ENCODE data around the gene FSTL4. TPM values are rescaled to one million over a fixed set of nuclear protein-coding genes. Genes with fewer than 3 reads are reported as not detected.

The FSTL4 gene
- total and polyA plus RNA-seq, 9 donors, result 0.07 to 0.22 (median 0.15) TPM; not detected in 4

DNA sequence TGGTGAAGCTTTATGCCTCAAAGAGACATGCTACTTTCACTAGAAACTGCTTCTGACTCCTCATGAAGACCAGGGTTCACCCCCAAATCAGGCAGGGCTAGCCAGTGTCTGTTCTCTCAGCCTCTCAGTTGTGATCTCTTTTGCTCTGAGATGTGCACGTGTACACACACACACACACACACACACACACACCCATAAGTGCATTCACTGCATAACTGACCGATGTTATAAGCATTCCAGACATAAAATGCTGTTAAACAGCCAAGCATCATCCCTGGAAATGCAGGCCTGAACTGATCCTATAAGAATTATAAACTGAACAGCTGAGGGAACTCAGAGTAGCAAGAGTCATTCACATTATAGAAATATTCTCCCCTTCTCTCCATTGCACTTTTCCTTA lies 85.0 kb downstream of the FSTL4 start:
- no peaks in the 10 kb centered on the region for H3K9me3 ChIP-seq
- H3K4me3 ChIP-seq, result no peak overlapping the region
- intact Hi-C loops (cut with DNase I), result no loop called here
- no peaks in the 10 kb centered on the region for H3K4me1 ChIP-seq (ENCODE audit: insufficient read depth)
- no peak for DNase-seq
- no peaks in the 10 kb centered on the region for H3K36me3 ChIP-seq
- 19 to 30% (median 21%) methylated on average over 2 of the region's 2 CpGs for WGBS, 3 donors
- no peaks in the 10 kb centered on the region for H3K27me3 ChIP-seq
- no peak for TF ChIP-seq EP300 (IDR thresholded peaks at IDR 0.05)
- TF ChIP-seq POLR2A (IDR thresholded peaks at IDR 0.05), result no peak
- TF ChIP-seq, protein P1, sequence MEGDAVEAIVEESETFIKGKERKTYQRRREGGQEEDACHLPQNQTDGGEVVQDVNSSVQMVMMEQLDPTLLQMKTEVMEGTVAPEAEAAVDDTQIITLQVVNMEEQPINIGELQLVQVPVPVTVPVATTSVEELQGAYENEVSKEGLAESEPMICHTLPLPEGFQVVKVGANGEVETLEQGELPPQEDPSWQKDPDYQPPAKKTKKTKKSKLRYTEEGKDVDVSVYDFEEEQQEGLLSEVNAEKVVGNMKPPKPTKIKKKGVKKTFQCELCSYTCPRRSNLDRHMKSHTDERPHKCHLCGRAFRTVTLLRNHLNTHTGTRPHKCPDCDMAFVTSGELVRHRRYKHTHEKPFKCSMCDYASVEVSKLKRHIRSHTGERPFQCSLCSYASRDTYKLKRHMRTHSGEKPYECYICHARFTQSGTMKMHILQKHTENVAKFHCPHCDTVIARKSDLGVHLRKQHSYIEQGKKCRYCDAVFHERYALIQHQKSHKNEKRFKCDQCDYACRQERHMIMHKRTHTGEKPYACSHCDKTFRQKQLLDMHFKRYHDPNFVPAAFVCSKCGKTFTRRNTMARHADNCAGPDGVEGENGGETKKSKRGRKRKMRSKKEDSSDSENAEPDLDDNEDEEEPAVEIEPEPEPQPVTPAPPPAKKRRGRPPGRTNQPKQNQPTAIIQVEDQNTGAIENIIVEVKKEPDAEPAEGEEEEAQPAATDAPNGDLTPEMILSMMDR (IDR thresholded peaks at IDR 0.05), result no peak
- H3K27ac ChIP-seq, result no peak overlapping the region

DNA sequence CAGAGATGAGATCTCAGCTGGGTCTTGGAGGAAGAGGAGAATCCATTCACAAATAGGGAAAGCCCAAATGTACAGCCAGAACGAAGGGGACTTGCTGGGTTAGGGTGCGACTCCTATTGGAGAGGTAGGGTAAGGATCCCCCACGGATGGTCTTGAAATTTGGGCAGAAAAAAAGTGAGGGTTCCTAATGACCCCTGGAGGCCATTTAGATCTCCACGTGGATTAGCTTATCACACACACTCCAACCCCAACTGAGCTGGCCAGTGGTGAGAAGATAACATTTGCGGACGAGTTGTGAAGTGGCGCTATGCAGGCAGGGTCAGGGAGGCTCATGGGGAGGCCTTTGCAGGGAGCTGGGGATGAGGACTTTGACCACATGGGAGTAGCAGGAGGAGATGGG lies 86.0 kb downstream of the FSTL4 start:
- 81 to 96% (median 88%) methylated on average over 7 of the region's 7 CpGs for WGBS, 3 donors
- Histone ChIP-seq H3K27me3 (no peaks in the 10 kb centered on the region), H3K36me3 (no peaks in the 10 kb centered on the region), H3K27ac (no peak overlapping the region), H3K4me3 (no peak overlapping the region), H3K4me1 (ENCODE audit: insufficient read depth) (no peaks in the 10 kb centered on the region), H3K9me3 (no peaks in the 10 kb centered on the region)
- DNase-seq, result no peak
- intact Hi-C loops (cut with DNase I), result no loop called here
- TF ChIP-seq POLR2A (IDR thresholded peaks at IDR 0.05) (no peak), EP300 (IDR thresholded peaks at IDR 0.05) (no peak)
- TF ChIP-seq, protein P1 (IDR thresholded peaks at IDR 0.05), result no peak

DNA sequence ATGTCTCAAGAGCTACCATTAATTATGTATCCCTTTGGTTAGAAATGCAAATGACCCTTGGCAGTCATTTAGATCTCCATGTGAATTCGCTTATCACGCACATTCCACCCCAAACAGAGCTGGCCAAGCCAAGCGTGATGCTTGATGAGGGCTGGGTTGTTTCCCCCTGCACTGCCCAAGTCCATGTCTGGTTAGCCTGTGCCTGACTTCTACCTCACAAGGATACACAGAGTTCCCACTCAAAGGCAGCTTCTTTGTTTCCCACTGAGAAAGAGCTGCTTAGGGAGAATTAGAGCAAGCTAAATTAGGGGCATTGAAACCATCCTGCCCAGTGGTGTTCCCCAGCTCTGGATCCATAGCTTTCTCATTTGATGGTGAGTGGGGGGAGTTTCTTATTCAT lies 87.2 kb downstream of the FSTL4 start:
- 68 to 79% (median 73%) methylated on average over 3 of the region's 3 CpGs for WGBS, 3 donors
- Histone ChIP-seq H3K4me3 (no peak overlapping the region), H3K9me3 (no peaks in the 10 kb centered on the region), H3K36me3 (no peaks in the 10 kb centered on the region), H3K27me3 (no peaks in the 10 kb centered on the region), H3K27ac (no peak overlapping the region), H3K4me1 (ENCODE audit: insufficient read depth) (no peaks in the 10 kb centered on the region)
- TF ChIP-seq, protein P1 (IDR thresholded peaks at IDR 0.05), result no peak
- intact Hi-C loops (cut with DNase I), result no loop called here
- no peak for DNase-seq

DNA sequence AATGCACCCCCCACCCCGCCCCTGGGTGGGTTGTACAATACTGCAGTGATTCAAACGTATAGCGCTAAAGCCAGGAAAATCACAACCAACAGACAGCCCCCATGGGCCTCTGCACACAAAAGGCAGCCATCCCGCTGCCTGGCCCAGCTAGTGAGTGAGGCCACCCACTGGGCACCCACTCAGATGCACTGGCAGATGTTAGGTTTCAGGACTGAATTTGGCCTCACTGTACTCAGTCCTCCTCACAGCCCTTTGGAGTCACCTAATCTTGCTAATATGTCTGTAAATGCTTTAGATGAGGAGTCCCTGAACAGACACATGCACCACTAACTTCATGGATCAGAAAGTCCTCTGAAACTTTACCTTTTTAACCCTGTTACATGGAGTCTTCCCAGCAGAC lies 87.7 kb downstream of the FSTL4 start:
- Histone ChIP-seq H3K4me1 (ENCODE audit: insufficient read depth) (no peaks in the 10 kb centered on the region), H3K4me3 (no peak overlapping the region), H3K27me3 (no peaks in the 10 kb centered on the region), H3K36me3 (no peaks in the 10 kb centered on the region), H3K27ac (no peak overlapping the region), H3K9me3 (no peaks in the 10 kb centered on the region)
- DNase-seq, result no peak
- intact Hi-C loops (cut with DNase I), result no loop called here
- WGBS, 3 donors, result 89 to 92% (median 90%) methylated on average over 4 of the region's 4 CpGs
- TF ChIP-seq, protein P1 (IDR thresholded peaks at IDR 0.05), result no peak
- TF ChIP-seq EP300 (IDR thresholded peaks at IDR 0.05) (no peak), POLR2A (IDR thresholded peaks at IDR 0.05) (no peak)

Data from ovary (tissue), 9 donors.